ENCODE results near the gene RNH1.

DNA sequence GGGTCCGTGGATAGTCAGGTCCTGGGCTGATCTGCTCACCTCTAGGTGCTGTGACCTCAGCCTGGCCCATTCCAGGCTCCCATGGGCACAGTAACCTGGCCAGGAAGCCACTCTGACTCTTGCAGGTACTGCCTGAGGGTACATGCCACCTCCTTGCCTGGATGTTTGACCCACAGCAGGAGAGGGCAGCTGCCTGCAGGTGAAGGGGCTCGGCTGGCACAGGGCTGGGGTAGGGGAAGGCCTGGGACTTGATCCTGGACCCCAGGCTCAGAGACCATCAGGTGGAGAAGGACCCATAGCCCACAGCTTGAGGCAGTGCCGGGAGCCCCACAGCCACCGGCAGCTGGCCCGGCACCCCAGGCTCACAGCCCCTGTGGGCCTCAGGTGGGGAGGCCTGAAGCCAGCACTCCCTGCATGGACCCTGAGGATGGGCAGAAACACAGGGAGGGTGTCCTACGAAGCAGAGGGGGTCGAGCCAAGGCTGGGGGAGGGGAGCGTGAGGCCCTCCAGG lies 33.0 kb upstream of the RNH1 start:
- TF ChIP-seq, protein P1, sequence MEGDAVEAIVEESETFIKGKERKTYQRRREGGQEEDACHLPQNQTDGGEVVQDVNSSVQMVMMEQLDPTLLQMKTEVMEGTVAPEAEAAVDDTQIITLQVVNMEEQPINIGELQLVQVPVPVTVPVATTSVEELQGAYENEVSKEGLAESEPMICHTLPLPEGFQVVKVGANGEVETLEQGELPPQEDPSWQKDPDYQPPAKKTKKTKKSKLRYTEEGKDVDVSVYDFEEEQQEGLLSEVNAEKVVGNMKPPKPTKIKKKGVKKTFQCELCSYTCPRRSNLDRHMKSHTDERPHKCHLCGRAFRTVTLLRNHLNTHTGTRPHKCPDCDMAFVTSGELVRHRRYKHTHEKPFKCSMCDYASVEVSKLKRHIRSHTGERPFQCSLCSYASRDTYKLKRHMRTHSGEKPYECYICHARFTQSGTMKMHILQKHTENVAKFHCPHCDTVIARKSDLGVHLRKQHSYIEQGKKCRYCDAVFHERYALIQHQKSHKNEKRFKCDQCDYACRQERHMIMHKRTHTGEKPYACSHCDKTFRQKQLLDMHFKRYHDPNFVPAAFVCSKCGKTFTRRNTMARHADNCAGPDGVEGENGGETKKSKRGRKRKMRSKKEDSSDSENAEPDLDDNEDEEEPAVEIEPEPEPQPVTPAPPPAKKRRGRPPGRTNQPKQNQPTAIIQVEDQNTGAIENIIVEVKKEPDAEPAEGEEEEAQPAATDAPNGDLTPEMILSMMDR (IDR thresholded peaks at IDR 0.05; ENCODE audit: control extremely low read depth in 1 of 3, insufficient read depth in 1 of 3, low read depth in 1 of 3, low read length in 3 of 3) = no peak
- no peak for TF ChIP-seq CBX8 (IDR thresholded peaks at IDR 0.05; ENCODE audit: borderline replicate concordance, low read depth, low read length)
- TF ChIP-seq CEBPB (IDR thresholded peaks at IDR 0.05; ENCODE audit: low read depth, low read length) = no peak
- TF ChIP-seq POLR2A (IDR thresholded peaks at IDR 0.05; ENCODE audit: control extremely low read depth in 1 of 2, low read depth in 2 of 2, low read length in 2 of 2) = no peak
- TF ChIP-seq TCF12 (IDR thresholded peaks at IDR 0.05; ENCODE audit: low read depth, low read length) = no peak
- TF ChIP-seq CTBP2 (IDR thresholded peaks at IDR 0.05; ENCODE audit: borderline replicate concordance, insufficient read depth, insufficient read length, low read length) = no peak
- no peak for TF ChIP-seq YY1 (IDR thresholded peaks at IDR 0.05; ENCODE audit: low read depth, low read length)
- TF ChIP-seq JUND (IDR thresholded peaks at IDR 0.05; ENCODE audit: low read length) = no peak
- no peak for TF ChIP-seq EP300 (IDR thresholded peaks at IDR 0.05; ENCODE audit: borderline replicate concordance in 1 of 2, low read depth in 2 of 2, low read length in 2 of 2)
- no peak for TF ChIP-seq ZNF274 (IDR thresholded peaks at IDR 0.05; ENCODE audit: borderline replicate concordance, extremely low read depth, low read length)
- no peak for TF ChIP-seq POLR2AphosphoS5 (IDR thresholded peaks at IDR 0.05; ENCODE audit: low read depth, low read length)
- no peak for TF ChIP-seq KDM1A (IDR thresholded peaks at IDR 0.05; ENCODE audit: borderline replicate concordance, low read length)
- TF ChIP-seq, protein P2, sequence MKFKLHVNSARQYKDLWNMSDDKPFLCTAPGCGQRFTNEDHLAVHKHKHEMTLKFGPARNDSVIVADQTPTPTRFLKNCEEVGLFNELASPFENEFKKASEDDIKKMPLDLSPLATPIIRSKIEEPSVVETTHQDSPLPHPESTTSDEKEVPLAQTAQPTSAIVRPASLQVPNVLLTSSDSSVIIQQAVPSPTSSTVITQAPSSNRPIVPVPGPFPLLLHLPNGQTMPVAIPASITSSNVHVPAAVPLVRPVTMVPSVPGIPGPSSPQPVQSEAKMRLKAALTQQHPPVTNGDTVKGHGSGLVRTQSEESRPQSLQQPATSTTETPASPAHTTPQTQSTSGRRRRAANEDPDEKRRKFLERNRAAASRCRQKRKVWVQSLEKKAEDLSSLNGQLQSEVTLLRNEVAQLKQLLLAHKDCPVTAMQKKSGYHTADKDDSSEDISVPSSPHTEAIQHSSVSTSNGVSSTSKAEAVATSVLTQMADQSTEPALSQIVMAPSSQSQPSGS (IDR thresholded peaks at IDR 0.05; ENCODE audit: low read length) = no peak
- TF ChIP-seq ASH2L (IDR thresholded peaks at IDR 0.05; ENCODE audit: low read length) = no peak

Data from H1 (cell line).